Measurements from ENCODE around the gene IRF1. TPM values are rescaled to one million over a fixed set of nuclear protein-coding genes. Genes with fewer than 3 reads are reported as not detected.

IRF1 gene
- total and polyA plus RNA-seq, 2 of the 8 experiments (the other 6 are each of a cell fraction or from before 2014, with no cell fraction given) = 4.0 to 8.5 TPM

GRCh38 chr5:132444061-132444460 lies 46.5 kb downstream of the IRF1 start:
- no peak for DNase-seq (ENCODE audit: low read depth in 1 of 2, low spot score in 2 of 2)
- no peak overlapping the region; the same call in 1 of the 2 replicates for H4K8ac ChIP-seq (ENCODE audit: extremely low read depth, insufficient read depth, low read length)
- peak overlapping the region; percentile 4 for H4K5ac ChIP-seq (ENCODE audit: insufficient read length, low read depth, low read length)
- no peak overlapping the region for H3K4me2 ChIP-seq (ENCODE audit: insufficient read depth in 1 of 2, low read depth in 2 of 2, low read length in 2 of 2)
- no peak overlapping the region for H2BK20ac ChIP-seq (ENCODE audit: low read length)
- H3K79me2 ChIP-seq (ENCODE audit: control insufficient read depth in 1 of 2, insufficient read depth in 2 of 2, low read length in 2 of 2) = no peaks in the 10 kb centered on the region
- no peaks in the 10 kb centered on the region for H3K79me1 ChIP-seq (ENCODE audit: low read depth, low read length)
- H3K9ac ChIP-seq (replicated peaks in 1 of 4; ENCODE audit: extremely low read depth in 1 of 4, low read depth in 3 of 4, low read length in 3 of 4) = no peak overlapping the region
- CTCF ChIA-PET (ENCODE audit: partially characterized antibody) = interaction anchor here (0.7 to 2.5 kb wide), 12 partner anchors 10 to 207 kb away, joined by 3 to 9 read pairs (median 3); no protein-coding TSS in a partner anchor
- H4K20me1 ChIP-seq (replicated peaks in 1 of 2; ENCODE audit: control insufficient read depth in 1 of 2, insufficient read depth in 2 of 2, low read length in 2 of 2) = no peaks in the 10 kb centered on the region
- no peak overlapping the region for H3K14ac ChIP-seq (ENCODE audit: insufficient read length)
- no peak overlapping the region for H3K56ac ChIP-seq (replicated peaks; ENCODE audit: insufficient read length, low read depth, low read length)
- no peak overlapping the region for H2AFZ ChIP-seq (ENCODE audit: low read length)
- 93% methylated on average over 7 of the region's 7 CpGs; no CpG with 5 or more reads in 1 of the 2 experiments for WGBS, 2 experiments (ENCODE audit: extremely low coverage in 1 of 2, insufficient coverage in 1 of 2, insufficient read length in 1 of 2, insufficient replicate concordance in 2 of 2, low coverage in 1 of 2, low lambda C conversion rate in 2 of 2, missing lambda C conversion rate in 1 of 2)
- no peaks in the 10 kb centered on the region for H3K27me3 ChIP-seq (replicated peaks in 1 of 4; ENCODE audit: control insufficient read depth in 3 of 4, extremely low read depth in 1 of 4, insufficient read depth in 3 of 4, low read length in 3 of 4)
- no peak overlapping the region for H2BK120ac ChIP-seq (replicated peaks; ENCODE audit: low read depth, low read length)
- peak overlapping the region; percentile 87 for H3K4ac ChIP-seq (replicated peaks; ENCODE audit: insufficient read length, low read depth, low read length)
- no peak overlapping the region for H3K4me3 ChIP-seq (ENCODE audit: extremely low read depth in 1 of 4, insufficient read depth in 2 of 4, low read depth in 3 of 4, low read length in 4 of 4)
- no peak overlapping the region for H3K18ac ChIP-seq (ENCODE audit: extremely low read depth, low read length)
- no peak overlapping the region for H3K27ac ChIP-seq (ENCODE audit: low read depth, low read length)
- H3K23ac ChIP-seq (ENCODE audit: insufficient read length) = no peak overlapping the region
- no peak for FAIRE-seq
- POLR2A ChIA-PET (ENCODE audit: partially characterized antibody) = interaction anchor here (0.8 to 1.6 kb wide), 2 partner anchors 20 to 151 kb away, joined by 3 read pairs; no protein-coding TSS in a partner anchor
- H2BK5ac ChIP-seq (ENCODE audit: low read depth, low read length) = peak overlapping the region; percentile 46; the same call in 1 of the 2 replicates
- no peak overlapping the region for H2AK5ac ChIP-seq (ENCODE audit: low read depth, low read length)
- no peaks in the 10 kb centered on the region for H3K36me3 ChIP-seq (ENCODE audit: control insufficient read depth in 2 of 4, insufficient read depth in 4 of 4, low read length in 3 of 4)
- no peaks in the 10 kb centered on the region for H3K23me2 ChIP-seq (ENCODE audit: low read depth, low read length)
- no peaks in the 10 kb centered on the region for H3K9me3 ChIP-seq (ENCODE audit: insufficient read depth in 2 of 2, low read depth in 1 of 2, low read length in 1 of 2)
- peak overlapping the region; percentile 63; the same call in 1 of the 2 replicates for H2BK12ac ChIP-seq (ENCODE audit: low read depth, low read length)
- peaks cover 8 to 11% (median 9%) of the 10 kb centered on the region in 4 experiments; a peak in 5 of 7 replicates for H3K4me1 ChIP-seq (replicated peaks in 1 of 4; ENCODE audit: control insufficient read depth in 3 of 4, insufficient read depth in 4 of 4, low read length in 3 of 4)
- H4K91ac ChIP-seq (replicated peaks; ENCODE audit: insufficient read length, low read length) = no peak overlapping the region
- H2BK15ac ChIP-seq (ENCODE audit: low read length) = no peak overlapping the region
- TF ChIP-seq RNF2 (IDR thresholded peaks at IDR 0.05; ENCODE audit: borderline replicate concordance, low read depth, low read length, missing control alignments, poor library complexity, severe bottlenecking) (no peak), PHF8 (conservative IDR thresholded peaks at IDR 0.05; ENCODE audit: low read depth, low read length) (no peak)

Measured in H1 (cell line).